GM18951 (cell line): ENCODE data around the gene B4GALT1.
"Not testable (repeated sequence)": the region's sequence is repeated elsewhere in the genome, so short reads cannot be mapped to it uniquely, and the experiment has no call there.

Experiments
- POLR2A ChIP-seq: IDR thresholded peaks from 4 replicates; pipeline ENCODE4 v1.6.1; 2011; ENCODE audit warnings: mild to moderate bottlenecking; ENCODE audit not compliant: insufficient read length, insufficient read depth; ENCODE audit errors: extremely low read depth
- in situ Hi-C: fragments of 300-500 bp; cut with MboI; formaldehyde crosslinking; loops from one replicate; pipeline ENCODE4 v1.12.0; 2022; ENCODE audit warnings: low sequenced_read_pairs, mixed read lengths, inconsistent platforms; ENCODE audit not compliant: unreplicated experiment

B4GALT1 gene

GRCh38 chr9:33101104-33101951, 65.8 kb downstream of the B4GALT1 start:
- no peak for TF ChIP-seq POLR2A
- in situ Hi-C loops, result no loop called here

GRCh38 chr9:33099754-33100153, 67.4 kb downstream of the B4GALT1 start:
- in situ Hi-C loops, result no loop called here
- no peak for TF ChIP-seq POLR2A

- no peak for TF ChIP-seq POLR2A
- in situ Hi-C loops, result no loop called here
Measured at GRCh38 chr9:33097192-33097591, 69.9 kb downstream of the B4GALT1 start.

GRCh38 chr9:33092634-33093033, 74.5 kb downstream of the B4GALT1 start:
- in situ Hi-C loops, result no loop called here
- no peak for TF ChIP-seq POLR2A

GRCh38 chr9:33085672-33086071, 81.5 kb downstream of the B4GALT1 start:
- in situ Hi-C loops, result not testable (repeated sequence)

- no peak for TF ChIP-seq POLR2A
- in situ Hi-C loops, result loop anchor here (5.0 kb wide), 1 partner anchor 140 kb away; no protein-coding TSS in a partner anchor
Measured at GRCh38 chr9:33082538-33083326, 84.4 kb downstream of the B4GALT1 start.

GRCh38 chr9:33082128-33082527, 85.0 kb downstream of the B4GALT1 start:
- in situ Hi-C loops, result loop anchor here (5.0 kb wide), 1 partner anchor 140 kb away; no protein-coding TSS in a partner anchor
- no peak for TF ChIP-seq POLR2A

GRCh38 chr9:33081128-33081851, 85.8 kb downstream of the B4GALT1 start:
- in situ Hi-C loops, result loop anchor here (5.0 kb wide), 1 partner anchor 141 kb away; no protein-coding TSS in a partner anchor
- TF ChIP-seq POLR2A, result no peak

GRCh38 chr9:33080534-33080933, 86.6 kb downstream of the B4GALT1 start:
- in situ Hi-C loops, result loop anchor here (5.0 kb wide), 1 partner anchor 142 kb away; no protein-coding TSS in a partner anchor
- no peak for TF ChIP-seq POLR2A

GRCh38 chr9:33076046-33077004, 90.8 kb downstream of the B4GALT1 start, which contains the start of gene SMU1:
TSS of gene SMU1 (minus strand) at chr9:33076674. CDS start at chr9:33076608, 66 bp downstream.
- peak; percentile 78 for TF ChIP-seq POLR2A
- in situ Hi-C loops, result no loop called here

GRCh38 chr9:33068991-33069390, 98.1 kb downstream of the B4GALT1 start:
- in situ Hi-C loops, result no loop called here
- TF ChIP-seq POLR2A, result no peak
